ENCODE data around the gene PRKG1.
"Not testable (repeated sequence)": the region's sequence is repeated elsewhere in the genome, so short reads cannot be mapped to it uniquely, and the experiment has no call there.

PRKG1 gene

GRCh38 chr10:51281387-51281786 is 207.1 kb downstream of the PRKG1 start:
- not testable (repeated sequence) for DNase-seq

DNA sequence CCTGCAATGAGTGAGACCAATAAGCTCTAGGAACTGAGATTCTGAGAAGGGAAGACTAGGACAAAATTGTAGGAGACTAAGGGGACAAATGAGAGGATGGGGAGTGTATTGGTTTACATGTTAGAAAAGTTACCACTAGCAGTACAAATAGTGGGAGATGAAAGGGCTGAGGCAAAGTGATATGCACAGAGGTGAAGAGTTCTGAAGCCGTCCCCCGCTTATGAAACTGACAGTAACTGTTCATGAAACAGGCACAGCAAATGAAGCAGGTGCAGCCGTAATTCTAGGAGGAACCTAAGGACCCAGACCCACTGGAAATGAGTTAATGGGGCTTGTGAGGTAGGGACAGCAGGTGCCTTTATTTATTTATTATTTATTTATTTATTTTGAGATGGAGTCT is 211.3 kb downstream of the PRKG1 start:
- no peak for DNase-seq

GRCh38 chr10:51288511-51288910 is 214.2 kb downstream of the PRKG1 start:
- DNase-seq = no peak

DNA sequence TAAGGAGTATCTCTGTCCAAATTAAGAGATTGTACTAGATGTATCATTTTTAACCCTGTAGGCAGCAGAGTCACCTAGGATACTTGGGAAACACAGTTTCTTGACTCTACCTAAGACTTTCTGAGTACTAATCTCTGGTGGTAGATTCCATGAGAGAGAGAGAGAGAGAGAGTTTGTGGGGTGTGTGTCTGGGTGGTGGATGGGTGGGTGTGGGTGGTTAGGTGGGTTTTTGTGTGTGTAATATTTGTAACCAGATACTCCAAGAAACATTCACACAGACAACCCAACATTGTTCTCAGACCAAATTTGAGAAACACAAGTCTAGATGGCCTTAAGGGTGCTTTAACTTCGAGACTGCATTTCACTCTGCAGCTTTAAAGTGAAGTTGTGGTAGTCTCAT is 215.2 kb downstream of the PRKG1 start:
- DNase-seq = no peak

DNA sequence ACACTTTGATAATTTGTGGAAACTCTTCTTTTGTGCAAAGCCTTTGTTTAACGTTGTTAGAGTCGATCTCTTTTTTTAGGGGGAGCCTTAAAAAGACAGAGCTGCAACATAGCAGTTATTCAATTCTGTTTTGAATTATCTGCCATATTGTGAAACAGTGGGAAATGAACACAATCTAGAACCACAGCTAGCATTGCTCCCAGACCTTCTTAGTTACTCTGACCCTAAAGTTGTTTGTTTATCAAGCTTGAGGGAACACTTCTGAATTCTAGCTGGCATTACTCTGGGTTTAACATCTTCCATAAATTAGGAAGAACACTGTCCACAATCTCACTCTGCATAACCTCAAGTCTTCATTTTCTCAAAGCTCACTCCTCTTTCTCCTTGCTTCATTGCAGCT is 217.7 kb downstream of the PRKG1 start:
- DNase-seq = no peak

- no peak for DNase-seq
These were observed 223.2 kb downstream of the PRKG1 start for GRCh38 chr10:51297438-51297837.

DNA sequence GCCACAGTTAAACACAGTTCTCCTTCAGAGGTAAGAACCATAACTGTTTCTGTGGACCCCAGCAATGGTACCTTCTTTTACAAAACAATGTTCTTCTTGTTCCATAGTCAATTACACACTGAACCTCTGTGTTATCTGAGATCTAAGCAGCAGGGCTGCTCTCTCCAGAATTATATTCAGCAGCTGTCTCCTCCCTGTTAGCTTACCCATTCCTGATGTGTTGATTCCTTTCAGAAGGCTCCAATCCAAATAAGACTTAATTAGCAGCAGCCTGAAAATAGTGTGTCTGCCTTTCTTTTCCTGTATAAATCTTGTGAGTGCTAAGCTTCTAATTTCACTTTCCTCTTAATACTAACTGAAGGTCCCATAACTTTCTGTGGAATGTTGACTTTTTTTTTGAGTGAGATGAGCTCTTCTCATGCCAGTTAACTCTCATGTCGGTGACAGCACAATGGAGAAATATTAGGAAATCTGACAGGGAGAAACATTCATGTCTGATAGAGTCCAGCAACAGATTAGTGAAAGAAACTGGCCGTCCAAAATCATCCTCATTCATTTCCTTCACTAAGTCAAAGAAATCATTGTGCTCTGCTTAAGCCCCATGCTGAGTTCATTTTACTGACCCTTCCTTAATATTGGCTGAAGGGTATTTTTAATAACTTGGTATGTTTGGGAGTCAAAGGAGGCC is 226.5 kb downstream of the PRKG1 start:
- no peak for DNase-seq

DNA sequence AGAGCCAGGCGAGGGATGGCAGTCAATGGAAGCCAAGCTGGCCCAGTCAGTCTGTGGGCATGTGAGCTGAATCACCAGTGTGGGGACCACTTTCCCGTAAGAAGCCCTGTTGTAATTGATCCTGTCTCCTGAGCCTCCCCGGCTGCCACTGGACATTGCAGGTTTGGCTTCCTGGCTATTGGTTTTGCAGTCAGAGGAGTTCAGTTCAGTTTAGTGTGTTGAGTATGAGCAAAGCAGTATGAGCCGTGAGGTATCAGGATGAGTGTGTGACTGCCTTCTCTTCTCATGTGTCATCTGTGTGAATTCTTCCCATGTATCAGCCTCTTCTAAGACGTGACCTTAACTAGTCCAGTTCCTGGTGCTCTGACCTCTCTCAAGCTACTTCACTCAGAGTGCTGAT is 227.4 kb downstream of the PRKG1 start:
- DNase-seq = no peak

GRCh38 chr10:51302316-51302715 is 228.0 kb downstream of the PRKG1 start:
- DNase-seq = no peak

- no peak for DNase-seq
These were observed 233.8 kb downstream of the PRKG1 start for GRCh38 chr10:51308116-51308515.

DNA sequence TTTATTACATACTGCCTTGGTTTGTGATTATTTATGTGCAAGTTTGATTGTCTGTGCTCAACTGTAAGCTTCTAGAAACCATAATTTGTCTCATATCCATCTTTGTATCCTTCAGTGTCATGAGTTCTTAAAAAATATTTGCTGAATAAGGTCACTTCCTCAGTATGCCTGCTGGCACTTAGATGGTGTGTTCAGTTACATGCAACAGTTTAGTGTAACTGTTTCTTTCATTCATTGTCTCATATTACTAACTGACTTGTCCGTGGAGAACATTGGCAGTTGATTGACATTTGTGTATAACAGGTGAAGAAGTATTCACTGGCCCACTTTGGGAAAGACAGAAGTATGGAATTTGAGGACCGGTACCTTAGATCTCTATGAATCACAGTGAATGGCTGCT is 236.9 kb downstream of the PRKG1 start:
- DNase-seq = no peak

DNA sequence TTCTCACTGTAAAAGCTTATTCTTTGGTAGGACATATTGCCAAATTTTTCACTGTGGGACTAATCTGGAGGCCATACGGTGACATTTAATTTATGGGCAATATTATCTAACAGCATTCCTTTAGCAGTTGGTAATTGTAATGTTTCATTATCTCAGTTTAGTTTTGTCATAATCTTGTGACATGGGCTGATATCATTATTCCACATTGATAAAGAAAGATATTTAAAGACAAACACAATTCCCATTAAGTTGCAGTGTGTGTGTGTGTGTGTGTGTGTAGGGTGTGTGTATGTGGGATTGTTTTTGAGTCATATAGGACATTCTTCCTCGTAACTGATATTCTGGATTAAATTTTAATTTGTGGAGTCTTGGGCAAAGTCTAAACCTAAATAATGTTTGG is 238.5 kb downstream of the PRKG1 start:
- DNase-seq = no peak

- no peak for DNase-seq
These were observed 239.0 kb downstream of the PRKG1 start for GRCh38 chr10:51313251-51313650.

GRCh38 chr10:51313773-51314478 is 239.6 kb downstream of the PRKG1 start:
- DNase-seq = no peak

- DNase-seq = no peak
These were observed 240.2 kb downstream of the PRKG1 start for GRCh38 chr10:51314481-51314880.

GRCh38 chr10:51318399-51319172 is 244.3 kb downstream of the PRKG1 start:
- DNase-seq = no peak

DNA sequence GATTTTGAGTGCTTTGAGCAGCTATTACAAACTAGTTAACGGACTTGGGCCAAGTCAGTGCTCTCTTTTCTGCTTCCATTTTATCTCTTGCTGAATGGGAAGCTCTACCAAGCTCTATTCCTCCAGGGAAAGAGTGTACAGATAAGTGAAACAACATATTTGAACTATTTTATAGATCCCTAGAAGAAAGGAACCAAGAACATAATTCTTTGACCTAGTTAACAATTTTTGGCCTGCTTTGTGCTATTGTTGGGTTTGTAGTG is 244.8 kb downstream of the PRKG1 start:
- DNase-seq = no peak

GRCh38 chr10:51321300-51321699 is 247.0 kb downstream of the PRKG1 start:
- DNase-seq = no peak

DNA sequence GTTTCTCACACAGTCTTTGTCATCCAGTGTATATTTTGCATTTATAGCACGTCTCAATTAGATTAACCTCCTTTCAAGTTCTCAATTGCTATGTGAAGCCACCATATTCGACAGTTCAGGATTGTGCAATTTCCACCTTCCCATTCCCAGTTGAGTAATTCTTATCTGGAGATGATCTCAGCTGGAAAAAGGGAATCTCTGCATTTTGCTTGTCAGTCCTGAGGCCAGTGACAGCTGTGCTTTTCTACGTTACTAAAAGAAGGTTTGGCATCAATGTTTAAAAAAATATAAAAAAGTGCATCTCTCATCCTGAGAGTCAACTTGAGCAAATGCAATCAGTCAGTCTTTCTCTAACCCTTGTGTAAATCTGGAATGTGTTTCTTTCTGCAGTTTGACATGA is 247.7 kb downstream of the PRKG1 start:
- DNase-seq = no peak

DNA sequence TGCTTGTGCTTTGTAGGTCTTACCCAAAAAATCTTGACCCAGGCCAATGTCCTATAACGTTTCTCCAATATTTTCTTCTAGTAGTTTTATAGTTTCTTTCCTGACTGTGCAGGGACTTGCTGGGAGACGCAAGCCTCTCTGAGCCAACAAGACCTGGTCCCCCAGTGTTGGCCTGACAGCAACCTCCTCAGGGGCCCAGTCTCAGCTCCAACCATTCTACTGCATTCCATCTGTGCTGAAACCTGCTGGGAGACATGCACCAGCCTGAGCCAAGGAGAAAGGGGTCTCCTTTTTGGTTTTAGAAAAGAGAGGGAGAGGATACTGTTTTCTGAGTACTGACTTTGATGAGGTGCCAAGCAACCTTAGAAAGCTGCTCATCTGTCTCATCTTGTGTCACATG is 251.4 kb downstream of the PRKG1 start:
- DNase-seq = no peak

DNA sequence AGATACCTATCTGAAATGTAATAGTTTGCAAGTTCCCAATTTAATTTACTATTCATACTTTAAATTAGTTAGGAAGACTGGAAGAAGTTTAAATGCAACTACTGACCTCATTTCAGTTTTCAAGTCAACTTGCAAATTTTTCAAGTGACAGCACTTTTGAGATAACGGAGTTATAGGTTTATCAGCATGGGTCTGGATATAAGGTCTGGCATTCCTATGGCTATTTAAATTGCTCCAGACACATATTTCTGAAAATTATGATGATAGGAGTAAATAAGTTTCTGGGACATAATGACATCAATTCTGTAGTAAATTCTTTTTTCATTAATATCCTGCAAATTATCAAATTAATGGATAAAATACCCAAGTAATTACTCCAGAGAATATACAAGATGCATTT is 251.9 kb downstream of the PRKG1 start:
- no peak for DNase-seq

GRCh38 chr10:51327432-51327831 is 253.1 kb downstream of the PRKG1 start:
- no peak for DNase-seq

- DNase-seq = no peak
These were observed 266.1 kb downstream of the PRKG1 start for GRCh38 chr10:51340366-51340765.

- peak; percentile 3 for DNase-seq
These were observed 266.7 kb downstream of the PRKG1 start for GRCh38 chr10:51340845-51341610.
